GM21619 (cell line): ENCODE measurements around the gene BCKDHA.

Source experiments
- ATAC-seq: cut with Tn5 transposase; IDR thresholded peaks from one replicate; pipeline ENCODE4 v1.9.1; 2021; ENCODE audit not compliant: unreplicated experiment

The BCKDHA gene

GRCh38 chr19:41397086-41398049 lies at the start of gene BCKDHA, which contains the start of gene EXOSC5:
Gene BCKDHA (plus strand): TSS chr19:41397818. CDS start chr19:41397828, 10 bp downstream.
Gene EXOSC5 (minus strand): TSS chr19:41397359. CDS start chr19:41397328, 31 bp downstream.
- peak; percentile 89 for ATAC-seq

GRCh38 chr19:41350735-41351338 lies 46.8 kb upstream of the BCKDHA start:
- no peak for ATAC-seq

GRCh38 chr19:41351339-41352245 lies 46.0 kb upstream of the BCKDHA start:
- ATAC-seq = peak; percentile 28

GRCh38 chr19:41352279-41352608 lies 45.4 kb upstream of the BCKDHA start:
- ATAC-seq = no peak

- no peak for ATAC-seq
Measured at GRCh38 chr19:41352609-41353465, 44.8 kb upstream of the BCKDHA start.

GRCh38 chr19:41353466-41354342 lies 43.9 kb upstream of the BCKDHA start, which contains the start of gene TGFB1:
Gene TGFB1 (minus strand): TSS chr19:41353922. CDS start chr19:41353044, 878 bp downstream.
- peak; percentile 38 for ATAC-seq

- ATAC-seq = no peak
Measured at GRCh38 chr19:41354343-41354953, 43.2 kb upstream of the BCKDHA start.

- no peak for ATAC-seq
Measured at GRCh38 chr19:41355035-41355434, 42.6 kb upstream of the BCKDHA start.

- no peak for ATAC-seq
Measured at GRCh38 chr19:41355802-41356201, 41.8 kb upstream of the BCKDHA start.

GRCh38 chr19:41356984-41357739 lies 40.5 kb upstream of the BCKDHA start:
- ATAC-seq = no peak

- ATAC-seq = no peak
Measured at GRCh38 chr19:41357746-41358145, 39.9 kb upstream of the BCKDHA start.

GRCh38 chr19:41359741-41360140 lies 37.9 kb upstream of the BCKDHA start:
- no peak for ATAC-seq

- no peak for ATAC-seq
Measured at GRCh38 chr19:41362143-41362847, 35.3 kb upstream of the BCKDHA start.

GRCh38 chr19:41363371-41363752 lies 34.3 kb upstream of the BCKDHA start:
- ATAC-seq = no peak

- ATAC-seq = peak; percentile 77
Measured at GRCh38 chr19:41363753-41364523, 33.7 kb upstream of the BCKDHA start, which contains the start of gene B9D2. Gene B9D2 (minus strand): TSS chr19:41364149. CDS start chr19:41363519, 630 bp downstream.
